NCI-H748 (cell line): ENCODE data around the gene SNRPB2.

Experiments used
- DNase-seq: peaks from one replicate; lab custom pipeline; 2025; ENCODE audit not compliant: unreplicated experiment; lab: John Stamatoyannopoulos, UW

SNRPB2 gene

GRCh38 chr20:16732506-16733152 is 2.8 kb downstream of the SNRPB2 start:
- no peak for DNase-seq

- DNase-seq: no peak
Observed at GRCh38 chr20:16740365-16741072, 10.7 kb downstream of the SNRPB2 start.

- no peak for DNase-seq
Observed at GRCh38 chr20:16744178-16744807, 14.5 kb downstream of the SNRPB2 start.

- DNase-seq: no peak
Observed at GRCh38 chr20:16745204-16745603, 15.4 kb downstream of the SNRPB2 start.

- peak; percentile 37 for DNase-seq
Observed at GRCh38 chr20:16747291-16747811, 17.5 kb downstream of the SNRPB2 start.

- no peak for DNase-seq
Observed at GRCh38 chr20:16748308-16748900, 18.6 kb downstream of the SNRPB2 start, which contains the start of gene OTOR. OTOR (plus strand) TSS chr20:16748358; CDS start chr20:16748402, 44 bp downstream.

- DNase-seq: no peak
Observed at GRCh38 chr20:16749573-16749972, 19.7 kb downstream of the SNRPB2 start.

- DNase-seq: no peak
Observed at GRCh38 chr20:16752082-16752481, 22.3 kb downstream of the SNRPB2 start.

GRCh38 chr20:16752901-16753300 is 23.1 kb downstream of the SNRPB2 start:
- DNase-seq: no peak

GRCh38 chr20:16758454-16759180 is 28.8 kb downstream of the SNRPB2 start:
- no peak for DNase-seq

GRCh38 chr20:16759181-16759563 is 29.3 kb downstream of the SNRPB2 start:
- no peak for DNase-seq

GRCh38 chr20:16760431-16761304 is 30.8 kb downstream of the SNRPB2 start:
- no peak for DNase-seq

- peak; percentile 80 for DNase-seq
Observed at GRCh38 chr20:16761305-16761829, 31.5 kb downstream of the SNRPB2 start.

- DNase-seq: no peak
Observed at GRCh38 chr20:16764560-16764959, 34.7 kb downstream of the SNRPB2 start.

GRCh38 chr20:16771213-16771612 is 41.4 kb downstream of the SNRPB2 start:
- DNase-seq: no peak

GRCh38 chr20:16775961-16776360 is 46.1 kb downstream of the SNRPB2 start:
- DNase-seq: no peak

GRCh38 chr20:16777126-16777525 is 47.3 kb downstream of the SNRPB2 start:
- DNase-seq: no peak

- no peak for DNase-seq
Observed at GRCh38 chr20:16778159-16778558, 48.3 kb downstream of the SNRPB2 start.

- no peak for DNase-seq
Observed at GRCh38 chr20:16781496-16781895, 51.7 kb downstream of the SNRPB2 start.

GRCh38 chr20:16785226-16785625 is 55.4 kb downstream of the SNRPB2 start:
- no peak for DNase-seq
